Myocyte (in vitro differentiated cells): Measurements from ENCODE around the gene LRIT1. TPM values are rescaled to one million over a fixed set of nuclear protein-coding genes. Genes with fewer than 3 reads are reported as not detected.

Source experiments
- DNase-seq: peaks from one replicate; pipeline ENCODE4 v3.0.0-alpha.2; 2012; ENCODE audit warnings: low read depth
- total RNA-seq: library from RNA; depleted of rRNA; stranded (reverse); fragments of >200 nt; gene quantifications from 2 replicates; pipeline ENCODE4 v1.2.3, GENCODE V29; 2014

Gene LRIT1
- total RNA-seq, 1 donor from 2014 or later = 0.11 TPM

DNA sequence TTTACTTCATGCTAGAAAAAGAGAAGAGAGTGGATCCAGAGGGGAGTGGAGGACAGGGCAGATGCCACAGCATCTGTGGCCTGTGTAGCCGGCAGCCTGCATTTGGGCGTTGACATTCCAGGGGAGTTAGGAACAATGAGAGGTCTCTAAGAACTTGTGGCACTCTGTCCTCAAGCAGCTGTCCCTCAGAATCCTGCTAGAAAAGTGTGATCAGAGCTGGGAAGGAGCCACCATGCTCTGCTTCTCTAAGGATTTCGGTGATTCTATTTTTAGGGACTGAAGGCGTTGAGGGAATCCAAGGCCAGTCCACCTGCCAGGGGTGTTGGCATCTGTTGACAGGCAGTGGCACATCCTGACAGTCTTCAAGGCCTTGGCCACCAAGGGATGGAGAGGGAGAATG, 23.6 kb downstream of the LRIT1 start:
- peak; percentile 81 for DNase-seq

DNA sequence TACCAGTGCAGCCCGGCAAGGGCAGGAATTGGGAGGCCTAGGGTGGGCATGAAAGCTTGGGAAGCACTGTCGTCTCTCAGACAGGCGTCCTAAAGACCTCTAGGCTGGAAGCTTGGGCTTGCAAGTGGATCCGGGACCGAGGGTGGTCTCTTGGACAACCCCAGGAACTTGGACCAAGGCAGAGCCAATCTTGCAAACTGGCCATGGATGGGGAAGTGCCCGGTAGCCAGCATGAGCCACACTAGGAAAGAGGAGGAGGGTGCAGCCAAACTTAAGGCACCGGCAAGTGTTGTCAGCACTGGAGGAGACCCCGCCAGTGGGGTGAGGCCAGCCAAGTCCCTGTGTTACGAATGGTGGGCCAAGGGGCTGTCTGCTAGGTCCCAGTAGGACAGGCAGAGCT, 24.5 kb downstream of the LRIT1 start:
- DNase-seq = no peak

DNA sequence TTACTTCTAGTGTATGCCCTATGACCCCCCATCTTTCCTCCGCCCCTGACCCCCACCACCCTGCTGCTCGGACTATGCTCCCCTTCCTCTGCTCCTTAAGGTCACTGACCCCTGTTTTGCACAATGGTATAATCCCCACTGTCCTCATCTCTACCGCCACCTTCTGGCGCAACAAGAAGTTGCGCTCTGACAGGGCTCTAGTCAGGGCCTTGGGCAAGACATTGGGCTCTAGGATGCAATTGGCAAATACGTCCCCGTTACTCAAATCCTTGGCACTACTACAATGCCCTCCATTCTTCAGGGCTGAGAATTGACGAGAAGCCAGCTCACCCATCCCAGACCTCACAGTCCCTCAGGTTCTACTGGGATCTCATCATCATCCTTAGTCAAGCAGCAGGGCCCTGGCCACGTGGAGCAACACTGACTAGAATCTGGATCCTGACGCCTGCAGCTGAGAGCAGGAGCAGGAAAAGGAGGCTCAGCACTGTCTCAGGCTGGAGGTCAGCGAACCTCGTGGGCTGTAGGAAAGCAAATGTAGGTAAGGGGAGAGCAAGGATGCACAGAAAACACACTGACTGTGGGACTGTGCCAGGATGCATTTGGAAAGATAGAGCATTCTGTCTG, 26.6 kb downstream of the LRIT1 start:
- DNase-seq = peak; percentile 28

DNA sequence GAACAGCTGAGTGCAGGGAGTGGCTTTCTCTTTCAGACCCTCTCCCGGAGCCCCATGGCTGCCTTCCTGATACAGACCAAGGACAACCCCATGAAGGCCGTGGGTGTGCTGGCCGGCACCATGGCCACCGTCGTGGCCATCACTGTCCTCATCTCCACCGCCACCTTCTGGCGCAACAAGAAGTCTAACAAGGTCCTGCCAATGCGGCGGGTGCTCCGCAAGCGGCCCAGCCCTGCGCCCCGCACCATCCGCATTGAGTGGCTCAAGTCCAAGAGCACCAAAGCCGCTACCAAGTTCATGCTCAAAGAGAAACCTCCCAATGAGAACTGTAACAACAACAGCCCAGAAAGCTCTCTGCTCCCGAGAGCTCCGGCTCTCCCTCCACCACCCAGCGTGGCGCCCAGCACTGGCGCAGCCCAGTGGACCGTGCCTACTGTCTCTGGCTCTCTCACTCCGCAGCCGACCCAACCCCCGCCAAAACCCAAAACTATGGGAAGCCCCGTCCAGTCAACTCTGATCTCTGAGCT, 27.2 kb downstream of the LRIT1 start:
- DNase-seq = peak; percentile 6

GRCh38 chr10:84213076-84213475, 28.3 kb downstream of the LRIT1 start:
- DNase-seq = no peak

- no peak for DNase-seq
Observed at GRCh38 chr10:84212014-84212413, 29.3 kb downstream of the LRIT1 start.

DNA sequence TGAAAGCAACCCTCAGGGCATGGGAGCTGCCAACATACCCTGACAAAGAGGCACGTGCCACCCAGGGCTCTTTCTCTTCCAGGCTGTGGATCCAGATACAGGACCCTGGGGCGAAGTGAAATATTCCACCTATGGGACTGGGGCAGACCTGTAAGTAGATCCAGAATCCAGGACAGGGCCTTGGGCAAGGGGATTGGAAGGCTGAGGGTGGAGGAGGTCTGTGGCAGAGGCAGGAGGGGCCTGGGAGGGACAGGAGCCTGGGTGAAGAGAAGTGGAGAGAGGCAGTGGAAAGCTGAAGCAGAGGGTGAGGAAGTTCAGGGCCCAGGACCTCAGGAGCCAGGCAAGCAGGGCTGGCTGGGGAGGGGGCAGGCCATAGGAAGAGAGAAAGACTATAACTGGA, 29.8 kb downstream of the LRIT1 start:
- no peak for DNase-seq

DNA sequence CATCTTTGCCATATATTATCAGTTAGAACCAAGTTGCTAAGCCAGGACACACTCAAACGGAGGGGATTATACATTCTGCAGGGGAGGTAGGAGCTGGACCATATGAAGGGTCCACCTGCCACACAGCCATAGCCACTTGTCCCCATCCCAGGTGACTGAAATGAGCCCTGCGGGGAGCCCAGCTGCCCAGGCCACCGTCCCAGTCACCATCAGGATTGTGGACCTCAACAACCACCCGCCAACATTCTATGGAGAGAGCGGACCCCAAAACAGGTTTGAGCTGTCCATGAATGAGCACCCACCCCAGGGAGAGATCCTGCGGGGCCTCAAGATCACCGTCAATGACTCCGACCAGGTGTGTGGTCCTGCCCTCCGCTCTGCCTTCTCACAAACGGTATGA, 33.3 kb downstream of the LRIT1 start:
- no peak for DNase-seq

DNA sequence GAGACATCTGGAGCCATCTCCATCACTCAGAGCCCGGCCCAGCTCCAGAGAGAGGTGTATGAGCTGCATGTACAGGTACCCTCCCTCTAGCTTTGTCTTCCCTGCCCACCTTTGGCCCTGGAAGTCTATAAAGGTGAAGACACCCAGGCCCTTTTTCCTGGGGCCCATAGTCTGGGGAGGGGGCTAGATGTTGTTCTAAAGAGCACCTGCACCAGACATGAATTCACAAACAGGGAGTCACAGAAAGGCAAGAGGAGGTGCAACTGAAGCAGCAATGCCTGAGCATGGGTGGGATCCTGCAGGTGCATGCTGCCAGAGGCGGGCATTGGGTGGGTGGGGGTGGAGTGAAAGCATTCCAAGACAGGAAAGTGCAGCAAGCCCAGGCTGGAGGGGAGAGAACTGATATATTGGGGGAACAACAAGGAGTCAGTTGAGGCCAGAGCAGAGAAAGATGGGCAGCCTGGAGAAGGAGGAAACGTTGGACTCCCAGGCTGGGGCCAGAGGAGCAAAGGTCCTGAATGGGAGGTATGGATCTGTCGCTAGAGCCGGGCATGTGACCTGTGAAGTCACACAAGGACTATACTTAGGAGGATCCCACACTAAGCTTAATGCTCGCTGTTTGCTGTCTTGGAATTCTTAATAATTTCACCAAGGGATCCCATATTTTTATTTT, 35.4 kb downstream of the LRIT1 start:
- DNase-seq = no peak

- DNase-seq = peak; percentile 48
Observed at GRCh38 chr10:84205049-84205852, 36.1 kb downstream of the LRIT1 start.

DNA sequence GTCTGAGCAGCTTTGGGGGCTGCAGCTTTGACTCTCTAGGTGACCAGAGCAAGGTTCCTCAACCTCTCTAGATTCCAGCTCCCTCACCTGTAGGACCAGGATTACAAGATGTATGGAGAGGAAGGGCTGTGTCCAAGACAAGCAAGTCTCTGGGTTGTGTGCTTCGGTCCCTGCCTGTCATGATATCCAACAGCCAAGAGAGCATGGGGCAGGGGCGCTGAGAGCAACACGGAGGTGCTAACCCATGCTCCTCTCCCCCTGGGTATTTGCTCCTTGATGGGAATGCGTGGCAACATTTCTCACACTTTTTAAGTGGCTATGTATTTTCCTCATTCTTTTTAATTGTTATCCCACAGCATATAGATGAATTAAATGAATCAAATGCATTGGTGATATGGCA, 36.7 kb downstream of the LRIT1 start:
- DNase-seq = no peak

GRCh38 chr10:84204122-84204521, 37.2 kb downstream of the LRIT1 start:
- DNase-seq = no peak

- DNase-seq = no peak
Observed at GRCh38 chr10:84202349-84202748, 39.0 kb downstream of the LRIT1 start.

GRCh38 chr10:84201682-84202081, 39.7 kb downstream of the LRIT1 start:
- no peak for DNase-seq

DNA sequence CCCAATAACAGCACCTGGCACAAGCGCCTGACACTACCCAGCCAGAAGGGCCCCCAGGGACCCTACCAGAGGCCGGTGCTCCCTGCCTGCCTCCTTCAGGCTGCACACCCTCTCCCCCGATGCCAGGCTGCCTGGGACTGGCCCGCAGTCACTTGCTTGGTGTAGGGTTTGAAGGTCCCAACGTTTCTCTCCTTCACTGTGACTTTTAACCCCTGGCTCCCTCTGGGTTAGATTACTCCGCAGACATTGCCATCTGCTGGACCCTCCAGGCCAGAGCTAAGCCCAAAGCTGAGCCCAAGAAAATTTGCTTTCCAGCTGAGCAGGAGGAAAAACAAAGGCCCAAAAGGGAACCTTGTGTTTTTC, 40.1 kb downstream of the LRIT1 start:
- no peak for DNase-seq

GRCh38 chr10:84200537-84201243, 40.7 kb downstream of the LRIT1 start:
- no peak for DNase-seq

GRCh38 chr10:84198206-84198915, 43.0 kb downstream of the LRIT1 start:
- no peak for DNase-seq

GRCh38 chr10:84197643-84198042, 43.7 kb downstream of the LRIT1 start:
- no peak for DNase-seq

- peak; percentile 77 for DNase-seq
Observed at GRCh38 chr10:84196941-84197340, 44.4 kb downstream of the LRIT1 start.

DNA sequence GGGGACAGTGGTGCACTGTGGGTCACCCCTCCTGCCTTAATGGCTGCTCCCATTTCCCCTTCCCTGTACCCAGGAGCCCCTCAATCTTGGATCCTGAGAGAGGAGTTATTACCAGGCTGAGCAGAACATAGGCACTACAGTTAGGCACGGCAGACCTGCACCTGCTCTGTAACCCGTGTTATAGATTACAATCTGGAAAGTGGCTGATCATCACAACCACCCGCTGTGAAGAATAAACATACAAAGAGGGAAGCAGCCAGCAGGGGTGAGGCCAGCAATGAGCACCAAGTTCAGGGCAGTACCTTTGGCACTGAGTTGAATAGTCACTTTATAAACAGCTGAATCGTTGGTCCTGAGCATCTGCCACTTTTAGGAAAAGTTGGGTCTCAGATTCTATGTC, 45.3 kb downstream of the LRIT1 start:
- DNase-seq = no peak
